Suprapubic skin (tissue), 4 donors: ENCODE data around the gene ATXN2. TPM values are rescaled to one million over a fixed set of nuclear protein-coding genes. Genes with fewer than 3 reads are reported as not detected.

Experiments
- DNase-seq, 2 donors: peaks; one replicate each; pipeline ENCODE4 v3.0.0-alpha.2; 2019; ENCODE audit warnings: low spot score in 2 of 2
- H3K27ac ChIP-seq: fragments of 200-600 bp; sonication (generic); one replicate; pipeline ENCODE4 v1.5.1; 2019
- H3K27me3 ChIP-seq: fragments of 200-600 bp; sonication (generic); one replicate; pipeline ENCODE4 v1.5.1; 2019
- H3K36me3 ChIP-seq: fragments of 200-600 bp; sonication (generic); one replicate; pipeline ENCODE4 v1.5.1; 2019
- H3K4me1 ChIP-seq: fragments of 200-600 bp; sonication (generic); one replicate; pipeline ENCODE4 v1.5.1; 2019
- H3K4me3 ChIP-seq: fragments of 200-600 bp; sonication (generic); one replicate; pipeline ENCODE4 v1.5.1; 2019; ENCODE audit warnings: mild to moderate bottlenecking
- H3K9me3 ChIP-seq: fragments of 200-600 bp; sonication (generic); one replicate; pipeline ENCODE4 v1.5.1; 2019
- CTCF ChIP-seq, 2 donors: fragments of 200-600 bp in 1 of 2; fragments of 450-650 bp in 1 of 2; sonication (generic) in 1 of 2; IDR thresholded peaks; one replicate each; pipeline ENCODE4 v1.5.1; 2016 to 2019; ENCODE audit warnings: antibody characterized with exemption in 2 of 2, mild to moderate bottlenecking in 1 of 2, moderate library complexity in 1 of 2
- EP300 ChIP-seq: sonication (generic); formaldehyde crosslinking; IDR thresholded peaks from one replicate; pipeline ENCODE4 v1.6.1; 2017; ENCODE audit warnings: antibody characterized with exemption
- POLR2A ChIP-seq, 2 donors: fragments of 450-650 bp; IDR thresholded peaks; one replicate each; pipeline ENCODE4 v1.6.1; 2017; ENCODE audit warnings: antibody characterized with exemption in 2 of 2, mild to moderate bottlenecking in 2 of 2, moderate library complexity in 2 of 2
- POLR2AphosphoS5 ChIP-seq, 3 donors: sonication (generic); formaldehyde crosslinking; IDR thresholded peaks; one replicate each; pipeline ENCODE4 v1.6.1; 2017; ENCODE audit warnings: antibody characterized with exemption in 3 of 3
- WGBS: methylation state at CpG from one replicate; pipeline ENCODE4 v1.1.5; 2018; 5-methylcytosine and 5-hydroxymethylcytosine counted together
- total RNA-seq, 4 donors: library from RNA; depleted of rRNA; stranded (reverse); fragments of >200 nt; gene quantifications; one replicate each; pipeline ENCODE4 v1.1.0, GENCODE V29; 2016

ATXN2 gene
- total RNA-seq, 4 donors from 2014 or later = 23.3 to 62.8 (median 35.8) TPM

GRCh38 chr12:111434049-111434448 is 165.1 kb downstream of the ATXN2 start:
- no peak for TF ChIP-seq POLR2AphosphoS5 (IDR thresholded peaks at IDR 0.05)
- TF ChIP-seq CTCF (IDR thresholded peaks at IDR 0.05) = no peak
- TF ChIP-seq POLR2A (IDR thresholded peaks at IDR 0.05) = no peak
- TF ChIP-seq EP300 = no peak
- Histone ChIP-seq H3K4me3 (peak overlapping the region; percentile 17), H3K27me3 (no peaks in the 10 kb centered on the region), H3K27ac (peak overlapping the region; percentile 64), H3K36me3 (no peaks in the 10 kb centered on the region), H3K9me3 (no peaks in the 10 kb centered on the region), H3K4me1 (peaks cover 78% of the 10 kb centered on the region)
- WGBS = 52% methylated on average over 3 of the region's 3 CpGs
- no peak for DNase-seq

GRCh38 chr12:111431772-111432171 is 167.3 kb downstream of the ATXN2 start:
- no peak for DNase-seq
- Histone ChIP-seq H3K4me3 (no peak overlapping the region), H3K9me3 (no peaks in the 10 kb centered on the region), H3K4me1 (peaks cover 68% of the 10 kb centered on the region), H3K36me3 (no peaks in the 10 kb centered on the region), H3K27ac (peak overlapping the region; percentile 7), H3K27me3 (no peaks in the 10 kb centered on the region)
- 75% methylated on average over 6 of the region's 6 CpGs for WGBS
- TF ChIP-seq EP300 = no peak
- no peak for TF ChIP-seq CTCF (IDR thresholded peaks at IDR 0.05)
- TF ChIP-seq POLR2AphosphoS5 (IDR thresholded peaks at IDR 0.05) = no peak
- TF ChIP-seq POLR2A (IDR thresholded peaks at IDR 0.05) = no peak

GRCh38 chr12:111430433-111431353 is 168.4 kb downstream of the ATXN2 start:
- H3K27ac ChIP-seq = peak overlapping the region; percentile 31
- WGBS = 41% methylated on average over 16 of the region's 17 CpGs
- peak in 1 of 2 donors; percentile 73 for DNase-seq
- no peak for TF ChIP-seq POLR2AphosphoS5 (IDR thresholded peaks at IDR 0.05)
- H3K9me3 ChIP-seq = no peaks in the 10 kb centered on the region
- no peaks in the 10 kb centered on the region for H3K36me3 ChIP-seq
- peaks cover 64% of the 10 kb centered on the region for H3K4me1 ChIP-seq
- no peaks in the 10 kb centered on the region for H3K27me3 ChIP-seq
- H3K4me3 ChIP-seq = peak overlapping the region; percentile 15

GRCh38 chr12:111429828-111430432 is 169.2 kb downstream of the ATXN2 start:
- 60% methylated on average over 20 of the region's 21 CpGs for WGBS
- Histone ChIP-seq H3K4me3 (peak overlapping the region; percentile 15), H3K9me3 (no peaks in the 10 kb centered on the region), H3K4me1 (peaks cover 64% of the 10 kb centered on the region), H3K27ac (peak overlapping the region; percentile 31), H3K27me3 (no peaks in the 10 kb centered on the region), H3K36me3 (no peaks in the 10 kb centered on the region)
- no peak for TF ChIP-seq POLR2AphosphoS5 (IDR thresholded peaks at IDR 0.05)
- TF ChIP-seq POLR2A (IDR thresholded peaks at IDR 0.05) = no peak
- TF ChIP-seq CTCF (IDR thresholded peaks at IDR 0.05) = no peak
- TF ChIP-seq EP300 = no peak
- peak in 1 of 2 donors; percentile 72 for DNase-seq

GRCh38 chr12:111428728-111429175 is 170.4 kb downstream of the ATXN2 start:
- Histone ChIP-seq H3K36me3 (no peaks in the 10 kb centered on the region), H3K27ac (peak overlapping the region; percentile 2), H3K27me3 (no peaks in the 10 kb centered on the region), H3K4me1 (peaks cover 58% of the 10 kb centered on the region), H3K9me3 (no peaks in the 10 kb centered on the region), H3K4me3 (no peak overlapping the region)
- peak in 1 of 2 donors; percentile 79 for DNase-seq
- TF ChIP-seq POLR2AphosphoS5 (IDR thresholded peaks at IDR 0.05) (no peak), EP300 (no peak)
- 23% methylated on average over 16 of the region's 21 CpGs for WGBS
